GM19099 (cell line): Measurements from ENCODE around the gene BIK.

ENCODE experiments used
- POLR2A ChIP-seq: IDR thresholded peaks from 3 replicates; pipeline ENCODE4 v1.6.1; 2011; ENCODE audit warnings: low read depth; ENCODE audit not compliant: insufficient read length; ENCODE audit errors: extremely low read depth

BIK gene

GRCh38 chr22:43164636-43165035 lies 54.1 kb downstream of the BIK start:
- TF ChIP-seq POLR2A = no peak

DNA sequence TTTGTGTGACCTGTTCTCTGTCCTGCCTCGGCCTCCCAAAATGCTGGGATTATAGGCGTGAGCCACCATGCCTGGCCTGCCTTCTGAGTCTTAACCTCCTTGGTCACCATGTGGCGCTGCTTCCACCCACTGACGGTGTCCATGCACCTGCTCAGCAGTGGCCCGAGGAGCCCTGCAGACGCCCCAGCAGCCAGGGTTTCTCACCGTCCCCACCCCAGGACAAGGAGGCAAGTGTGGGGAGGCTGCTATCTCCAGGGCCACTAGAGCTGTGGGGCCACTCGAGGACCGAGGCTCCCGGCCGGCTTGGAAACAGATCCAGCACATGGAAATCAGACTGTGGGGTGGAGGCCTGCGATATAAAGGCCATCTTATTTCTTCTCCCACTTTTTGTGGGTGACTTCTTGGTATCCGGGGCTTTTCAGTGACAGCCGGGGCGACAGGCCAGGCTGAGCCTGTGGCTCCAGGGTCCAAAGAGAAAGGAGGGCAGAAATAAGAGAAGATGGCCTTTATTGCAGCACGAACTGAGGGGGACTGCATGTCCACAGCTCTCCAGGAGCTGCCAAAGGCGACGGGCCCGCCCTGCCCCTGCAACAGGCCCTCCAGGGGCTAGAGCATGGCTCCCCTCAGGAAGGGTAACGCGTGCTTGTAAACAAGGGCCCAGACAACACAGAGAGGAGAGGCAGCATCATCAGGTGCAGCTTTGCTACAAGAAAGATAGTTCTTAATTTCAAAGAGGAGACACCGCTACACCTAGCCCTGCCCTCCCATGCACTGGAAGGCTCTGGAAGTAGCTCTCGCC lies 55.8 kb downstream of the BIK start:
- TF ChIP-seq POLR2A = no peak

DNA sequence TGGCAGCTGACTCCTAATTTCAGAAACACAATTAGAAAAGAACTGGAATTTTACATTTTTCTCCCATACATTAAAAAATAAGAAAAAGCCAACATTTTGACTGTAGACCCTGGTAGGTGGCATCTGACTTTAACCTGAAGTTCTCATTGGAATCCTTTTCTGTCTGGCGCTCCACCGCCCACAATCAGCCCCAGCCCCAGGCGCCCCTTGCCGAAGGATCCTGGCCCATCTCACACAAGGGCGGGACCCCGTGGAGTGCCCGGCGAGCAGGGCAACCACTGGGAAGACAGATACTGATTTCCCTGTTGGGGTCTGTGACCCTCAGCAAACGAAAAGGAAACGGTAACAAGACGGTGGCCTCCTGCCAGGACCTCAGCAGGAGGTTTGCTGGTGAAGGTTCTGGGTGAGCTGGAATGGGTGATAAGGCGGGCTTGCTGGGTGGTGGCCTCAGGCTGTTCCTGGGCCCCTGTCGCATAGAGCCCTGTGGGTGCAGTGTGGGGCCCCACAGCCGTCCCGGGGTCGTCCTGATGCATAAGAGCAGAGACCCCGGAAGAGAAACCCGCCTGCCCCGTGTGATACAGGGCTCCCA lies 56.5 kb downstream of the BIK start:
- TF ChIP-seq POLR2A = no peak

DNA sequence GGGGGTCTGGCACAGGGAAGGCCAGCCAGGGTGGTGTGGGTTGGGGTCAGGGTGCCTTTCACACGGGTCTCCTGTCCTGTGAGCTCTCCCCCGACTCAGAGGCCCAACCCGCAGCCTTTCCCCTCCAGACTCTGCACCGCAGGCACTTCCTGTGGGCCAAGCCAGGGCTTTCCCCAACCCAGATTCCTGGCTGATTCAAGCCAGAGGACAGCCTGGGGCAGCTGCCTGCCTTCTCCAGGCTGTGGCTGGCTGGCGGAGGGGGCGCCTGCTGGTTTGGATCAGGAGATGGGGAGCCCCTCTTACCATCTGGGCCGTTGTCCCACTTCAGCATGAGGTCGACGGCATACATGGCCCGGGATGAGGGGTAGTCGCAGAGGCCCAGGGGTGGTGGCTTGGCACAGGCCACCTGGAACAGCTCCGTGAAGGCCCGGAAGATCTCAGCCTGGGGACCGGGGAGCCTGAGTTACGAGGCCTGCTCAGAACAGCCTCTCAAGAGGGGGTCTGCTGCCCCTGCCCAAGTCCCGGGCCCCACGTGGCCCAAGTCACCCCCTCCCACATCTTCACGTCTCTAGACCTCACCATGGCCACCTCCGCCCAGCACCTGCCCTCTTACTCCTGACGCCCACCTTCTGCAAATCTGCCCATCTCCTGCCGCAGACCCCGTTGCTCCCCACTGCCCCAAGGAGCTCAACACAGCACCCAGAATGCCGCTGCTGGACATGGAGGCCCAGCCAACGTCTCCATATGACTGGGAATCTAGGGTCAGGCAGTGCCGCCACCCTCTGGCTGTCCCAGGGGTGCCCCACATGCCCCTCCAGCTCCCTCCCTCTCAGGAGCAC lies 58.1 kb downstream of the BIK start:
- TF ChIP-seq POLR2A = no peak

DNA sequence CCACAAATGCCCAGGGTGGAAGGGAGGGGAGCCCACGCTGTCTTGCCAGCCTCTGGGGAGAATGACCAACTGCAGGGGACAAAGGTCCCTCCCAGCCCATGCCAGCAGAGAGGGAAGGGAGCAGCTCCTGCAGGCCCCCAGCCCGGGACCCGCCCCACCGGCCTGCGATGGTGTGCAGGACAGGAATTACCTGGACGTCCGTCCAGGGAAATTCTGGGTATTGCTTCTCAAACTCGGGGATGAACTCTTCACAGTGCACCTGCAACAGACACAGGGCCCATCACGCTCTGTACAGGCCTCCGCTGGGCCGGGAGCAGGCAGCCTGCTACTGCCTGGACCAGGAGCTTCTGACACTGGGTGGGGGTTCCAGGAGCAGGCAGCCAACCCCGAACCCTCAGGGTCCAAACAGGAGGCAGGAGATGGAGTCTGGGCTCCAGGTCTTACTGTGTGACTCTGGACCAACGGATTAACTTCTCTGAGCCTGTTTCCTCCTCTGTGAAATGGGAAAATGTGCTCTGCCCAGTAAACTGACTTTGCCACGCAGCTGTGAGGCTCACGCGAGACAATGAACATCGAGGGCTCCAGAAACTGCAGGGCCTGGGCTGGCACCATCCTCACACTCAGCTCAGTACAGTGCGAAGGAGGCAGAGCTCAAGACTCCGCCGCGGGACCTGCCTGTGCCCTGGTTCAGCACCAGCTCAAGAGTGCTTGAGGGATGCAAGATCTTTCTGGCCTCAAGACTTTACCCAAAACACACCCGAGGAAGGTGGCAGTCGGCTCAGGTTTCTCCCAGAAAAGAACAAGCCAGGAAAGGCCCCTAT lies 59.0 kb downstream of the BIK start:
- no peak for TF ChIP-seq POLR2A

- no peak for TF ChIP-seq POLR2A
Measured at GRCh38 chr22:43170131-43170480, 59.6 kb downstream of the BIK start.

- no peak for TF ChIP-seq POLR2A
Measured at GRCh38 chr22:43171019-43171491, 60.5 kb downstream of the BIK start.

GRCh38 chr22:43171607-43172006 lies 61.1 kb downstream of the BIK start:
- no peak for TF ChIP-seq POLR2A

DNA sequence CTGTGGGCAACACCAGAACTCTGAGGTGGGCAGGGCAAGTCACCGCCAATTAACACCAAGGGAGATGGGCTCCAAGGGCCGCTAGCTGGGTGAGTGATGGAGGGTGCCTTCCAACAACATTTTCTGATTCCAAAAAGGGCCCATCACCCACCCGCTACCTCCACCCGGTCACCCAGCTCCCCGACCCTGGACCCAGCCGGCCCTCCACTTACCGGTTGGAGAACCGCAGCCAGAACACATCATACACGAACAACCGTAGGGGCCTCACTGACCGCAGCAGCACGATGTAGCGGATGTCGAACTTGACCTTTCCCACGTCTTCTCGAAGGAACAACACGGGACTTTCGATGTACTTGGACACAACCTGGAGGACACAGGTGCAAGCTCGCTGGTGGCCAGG lies 61.6 kb downstream of the BIK start:
- no peak for TF ChIP-seq POLR2A

DNA sequence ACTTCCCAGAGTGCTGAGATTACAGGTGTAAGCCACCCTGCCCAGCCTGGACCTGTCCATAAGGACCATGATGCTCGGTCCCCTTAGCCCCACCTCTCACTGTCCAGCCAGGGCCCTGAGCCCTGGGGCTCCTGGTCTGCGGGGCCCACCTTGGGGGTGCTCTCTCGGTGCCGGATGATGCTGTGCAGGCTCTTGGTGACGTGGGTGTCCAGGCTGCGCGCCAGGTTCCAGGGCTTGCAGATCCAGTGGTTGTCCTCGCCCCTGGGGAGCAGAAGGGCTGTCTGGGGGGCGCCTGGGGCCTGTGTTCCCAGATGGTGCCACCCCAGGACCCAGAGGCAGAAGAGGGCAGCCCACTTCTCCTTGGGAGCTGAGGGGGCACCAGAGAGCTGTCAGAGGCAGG lies 63.0 kb downstream of the BIK start:
- no peak for TF ChIP-seq POLR2A

GRCh38 chr22:43173976-43174720 lies 63.6 kb downstream of the BIK start:
- TF ChIP-seq POLR2A = no peak

- no peak for TF ChIP-seq POLR2A
Measured at GRCh38 chr22:43174941-43175531, 64.5 kb downstream of the BIK start.

GRCh38 chr22:43176090-43176489 lies 65.5 kb downstream of the BIK start:
- no peak for TF ChIP-seq POLR2A

GRCh38 chr22:43177479-43177878 lies 66.9 kb downstream of the BIK start:
- TF ChIP-seq POLR2A = no peak
